ENCODE measurements around the gene SGO2.
"Not testable (repeated sequence)": the region's sequence is repeated elsewhere in the genome, so short reads cannot be mapped to it uniquely, and the experiment has no call there.

Gene SGO2

GRCh38 chr2:200523158-200523557, 2.8 kb upstream of the SGO2 start:
- DNase-seq = no peak

DNA sequence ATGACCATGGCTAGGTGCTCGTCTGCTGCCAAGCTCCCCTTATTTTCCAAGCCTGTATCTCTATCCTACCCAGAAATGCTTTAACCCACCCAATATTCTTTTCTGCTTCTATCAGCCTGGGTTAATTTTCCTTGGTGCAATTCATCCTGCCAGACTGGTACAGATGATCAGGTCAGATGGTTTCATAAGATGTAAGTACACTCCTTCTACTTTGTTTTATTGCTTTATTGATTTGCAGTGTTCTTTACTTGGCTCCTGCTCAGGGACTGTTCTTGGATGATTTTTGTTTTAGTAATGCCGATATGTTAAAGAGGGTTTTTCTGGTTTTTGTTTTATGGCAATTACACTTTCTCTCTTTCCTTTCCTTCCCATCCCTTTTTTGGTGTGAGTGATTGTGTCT, 2.4 kb upstream of the SGO2 start:
- DNase-seq = no peak

DNA sequence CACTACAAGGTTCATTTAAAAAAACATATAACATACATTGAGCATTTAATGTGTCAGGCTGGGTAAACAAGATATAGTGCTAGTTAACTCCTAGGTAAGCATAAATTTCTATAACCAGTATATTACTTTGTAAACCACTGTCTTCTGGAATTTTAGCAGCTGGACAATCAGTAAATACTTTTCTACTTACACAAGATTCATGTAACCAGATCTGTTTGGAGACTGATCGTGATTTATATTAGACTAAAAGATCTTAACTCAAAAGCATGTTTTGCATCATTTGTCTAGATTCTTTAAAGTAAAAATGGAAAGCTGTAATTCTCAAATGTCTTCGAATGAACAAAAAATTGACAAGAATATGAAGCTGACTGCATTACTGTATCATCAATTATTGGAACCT, 941 bp upstream of the SGO2 start:
- DNase-seq = no peak

GRCh38 chr2:200525551-200525881, 491 bp upstream of the SGO2 start:
- DNase-seq = no peak

GRCh38 chr2:200528228-200528627, 2.2 kb downstream of the SGO2 start:
- DNase-seq = no peak

- no peak for DNase-seq
These were observed 7.7 kb downstream of the SGO2 start for GRCh38 chr2:200533754-200534153.

DNA sequence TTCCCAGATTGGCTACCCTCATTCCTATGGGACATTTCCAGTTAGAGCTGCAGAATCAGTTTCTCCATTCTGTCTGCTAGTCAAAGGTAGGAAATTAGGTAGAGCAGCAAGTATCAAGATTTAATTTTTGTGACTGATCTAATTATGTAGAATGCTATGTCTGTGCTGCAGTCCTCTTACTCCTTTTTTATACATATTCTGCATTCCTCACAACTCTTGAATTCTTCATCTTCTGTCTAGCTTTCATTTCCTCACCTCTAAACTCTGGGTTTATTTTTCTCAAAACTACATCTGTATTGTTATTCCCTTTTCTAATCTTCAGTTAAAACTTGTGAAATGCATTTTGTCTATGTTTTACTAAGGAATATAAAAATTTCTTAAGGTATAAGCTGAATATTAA, 8.6 kb downstream of the SGO2 start:
- no peak for DNase-seq

GRCh38 chr2:200538139-200538538, 12.1 kb downstream of the SGO2 start:
- no peak for DNase-seq

DNA sequence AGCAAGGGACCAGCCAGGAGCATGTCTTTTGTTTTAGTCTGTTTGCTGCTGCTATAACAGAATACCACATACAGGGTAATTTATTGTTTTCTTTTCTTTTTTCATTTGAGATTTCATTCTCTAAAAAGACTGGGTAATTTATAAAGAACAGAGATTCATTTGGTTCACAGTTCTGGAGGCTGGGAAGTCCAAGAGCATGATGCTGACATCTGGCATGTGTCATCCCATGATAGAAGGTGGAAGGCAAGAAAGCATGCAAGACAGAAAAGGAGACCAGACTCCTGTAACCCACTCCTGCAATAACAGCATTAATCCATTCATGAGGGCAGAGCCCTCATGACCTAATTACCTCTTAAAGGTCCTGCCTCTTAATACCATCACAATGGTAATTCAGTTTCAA, 14.8 kb downstream of the SGO2 start:
- DNase-seq = no peak

- DNase-seq = not testable (repeated sequence)
These were observed 40.6 kb downstream of the SGO2 start for GRCh38 chr2:200566596-200566995.

- no peak for DNase-seq
These were observed 41.9 kb downstream of the SGO2 start for GRCh38 chr2:200567932-200568331.

- DNase-seq = peak; percentile 22
These were observed 50.0 kb downstream of the SGO2 start for GRCh38 chr2:200575957-200576356.

- DNase-seq = no peak
These were observed 51.0 kb downstream of the SGO2 start for GRCh38 chr2:200577027-200577426.

DNA sequence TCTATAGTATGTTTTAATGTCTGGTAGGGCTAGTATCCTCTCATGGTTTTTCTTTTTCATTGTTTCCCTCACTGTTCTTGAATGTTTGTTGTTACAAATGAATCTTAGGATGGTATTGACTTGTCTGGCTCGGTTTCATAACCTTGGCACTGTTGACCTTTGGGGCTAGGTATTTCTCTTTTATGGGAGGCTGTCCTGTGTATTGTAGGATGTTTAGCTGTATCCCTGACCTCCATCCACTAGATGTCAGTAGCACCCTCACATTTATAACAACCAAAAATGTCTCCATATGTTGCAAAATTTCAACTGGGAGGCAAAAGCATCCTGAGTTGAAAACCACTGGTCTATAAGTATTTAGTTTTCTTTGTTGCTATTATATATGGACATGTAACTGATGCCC, 52.8 kb downstream of the SGO2 start:
- peak; percentile 18 for DNase-seq

DNA sequence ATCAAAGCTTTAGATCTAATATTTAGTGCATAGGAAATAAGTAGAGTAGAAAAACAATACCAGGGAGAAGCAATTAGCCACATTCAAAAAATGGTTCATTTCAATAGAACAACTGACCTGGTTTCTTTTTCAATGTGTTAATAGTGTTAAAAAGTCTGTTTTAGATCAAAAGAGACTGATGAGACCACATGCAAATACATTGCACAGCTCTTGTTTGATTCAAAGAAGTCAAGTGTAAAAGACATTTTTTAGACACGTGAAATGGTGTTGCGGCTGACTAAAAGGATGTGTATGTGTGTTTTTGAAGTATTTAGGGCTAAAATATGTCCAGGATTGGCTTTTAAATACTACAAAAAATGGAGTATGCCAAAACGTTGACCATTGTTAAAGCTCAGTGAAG, 58.6 kb downstream of the SGO2 start:
- DNase-seq = no peak

- DNase-seq = no peak
These were observed 59.3 kb downstream of the SGO2 start for GRCh38 chr2:200585340-200585729.

DNA sequence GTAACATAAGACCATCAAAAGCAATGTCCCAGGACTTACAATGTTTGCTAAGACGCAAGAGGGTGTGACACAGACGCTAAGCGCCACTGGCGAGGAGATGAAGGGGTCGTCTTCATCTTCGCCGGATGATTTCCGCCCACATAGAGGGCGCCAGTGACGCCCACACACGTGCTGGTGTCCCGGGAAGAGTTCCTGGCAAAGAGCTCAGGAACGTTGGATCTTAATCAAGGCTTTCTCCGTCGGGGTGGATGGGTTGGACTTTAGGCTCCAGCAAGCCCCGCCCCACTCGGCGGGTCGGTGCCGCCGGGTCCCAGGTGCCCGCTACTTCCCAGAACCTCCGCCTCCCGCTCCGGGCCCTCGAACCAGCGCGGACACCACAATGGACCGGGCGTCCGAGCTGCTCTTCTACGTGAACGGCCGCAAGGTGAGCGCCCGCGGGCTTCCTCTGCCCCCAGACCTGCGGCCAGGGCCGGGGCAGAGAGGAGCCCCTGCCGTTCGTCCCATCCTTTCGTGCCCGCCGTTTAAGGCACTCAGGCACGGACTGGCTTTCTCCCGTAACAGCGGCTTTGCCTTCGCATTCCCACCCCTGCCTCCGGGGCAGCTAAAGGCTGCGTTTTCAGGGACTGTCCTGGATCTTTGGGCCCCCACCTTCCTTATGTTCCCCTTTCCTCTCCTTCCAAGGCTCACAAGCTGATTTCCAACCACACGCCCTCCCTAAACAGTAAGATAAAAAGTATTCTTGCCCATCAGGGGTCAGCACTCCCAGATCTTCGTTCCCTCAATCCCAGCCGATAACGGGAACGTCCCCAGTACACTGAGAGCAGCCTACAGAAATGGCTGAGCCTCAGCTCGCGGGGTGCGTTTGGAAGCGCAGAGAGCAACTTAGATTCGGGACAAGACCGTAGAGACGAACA, 60.0 kb downstream of the SGO2 start, which contains the start of gene AOX1:
TSS of gene AOX1 (plus strand) at position 285 of the 914 bp plus-strand sequence. CDS start at position 380, 95 bp downstream.
- peak; percentile 5 for DNase-seq

GRCh38 chr2:200586644-200586975, 60.6 kb downstream of the SGO2 start:
- no peak for DNase-seq

DNA sequence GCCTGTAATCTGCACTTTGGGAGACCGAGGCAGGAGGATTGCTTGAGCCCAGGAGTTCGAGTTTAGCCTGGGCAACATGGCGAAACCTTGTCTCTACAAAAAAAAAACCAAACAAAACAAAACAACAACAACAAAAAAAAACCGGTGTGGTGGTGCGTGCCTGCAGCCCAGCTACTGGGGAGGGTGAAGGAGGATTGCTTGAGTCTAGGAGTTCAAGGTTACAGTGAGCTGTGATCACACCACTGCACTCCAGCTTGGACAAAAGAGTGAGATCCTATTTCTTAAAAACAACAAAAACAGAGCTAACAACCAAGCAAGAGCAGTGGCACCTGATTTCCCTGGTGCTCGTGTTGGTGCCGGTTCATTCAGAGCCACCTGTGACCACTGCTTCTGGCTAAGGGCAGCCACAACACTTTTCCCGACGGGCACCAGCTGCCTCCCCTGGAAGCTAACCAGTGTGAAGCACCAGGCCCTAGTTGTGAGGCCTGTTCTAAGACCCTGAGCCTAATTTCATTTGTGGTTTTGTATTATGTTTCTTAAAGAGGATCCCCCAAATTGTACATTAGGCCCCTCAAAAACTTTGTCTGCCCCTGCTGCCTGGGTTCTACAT, 61.1 kb downstream of the SGO2 start:
- no peak for DNase-seq

DNA sequence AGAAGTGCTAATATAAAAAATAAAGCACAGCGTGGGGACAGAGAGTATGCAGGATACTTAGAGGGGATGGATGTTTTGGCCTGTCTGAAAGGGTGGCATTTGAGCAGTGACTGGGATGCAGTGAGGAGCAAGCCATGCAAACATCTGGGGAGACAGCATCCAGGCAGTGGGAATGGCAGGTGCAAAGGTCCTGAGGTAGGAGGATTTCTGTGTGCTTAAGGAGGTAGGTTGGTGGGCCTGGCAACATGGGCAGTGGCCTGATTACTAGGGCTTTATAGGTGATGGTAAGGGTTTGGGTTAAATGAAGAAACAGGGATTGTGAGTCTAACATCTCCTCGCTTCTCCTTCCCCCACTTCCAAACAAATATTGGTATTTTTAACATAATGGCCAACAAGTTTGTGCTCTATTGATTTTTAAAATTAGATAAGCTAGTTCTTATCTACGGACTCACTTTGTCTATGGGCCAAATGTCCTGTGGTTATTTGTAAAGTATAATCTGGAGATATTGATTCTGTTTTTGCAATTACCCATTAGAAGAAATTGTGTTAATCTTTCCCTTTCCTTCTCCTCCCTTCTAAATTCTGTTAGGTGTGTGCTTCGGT, 62.2 kb downstream of the SGO2 start:
- DNase-seq = no peak

DNA sequence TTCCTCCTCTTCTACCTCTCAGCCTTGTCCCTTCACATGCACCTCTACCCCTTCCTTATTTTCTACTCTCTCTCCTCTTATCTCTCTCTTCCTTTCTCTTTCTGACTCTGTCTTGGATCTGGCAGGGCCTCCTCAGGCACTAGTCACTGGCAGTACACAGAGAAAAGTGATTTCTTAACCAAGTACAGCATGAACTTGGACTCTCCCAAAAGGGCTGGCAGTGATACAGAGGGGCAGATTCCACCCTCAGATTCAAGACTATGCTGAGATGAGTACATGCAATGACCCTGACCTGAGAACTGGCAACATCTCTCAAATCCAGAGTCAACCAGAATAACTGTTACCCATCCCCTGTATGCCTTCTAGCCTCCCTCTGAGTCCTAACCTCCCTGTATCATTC, 64.1 kb downstream of the SGO2 start:
- no peak for DNase-seq

DNA sequence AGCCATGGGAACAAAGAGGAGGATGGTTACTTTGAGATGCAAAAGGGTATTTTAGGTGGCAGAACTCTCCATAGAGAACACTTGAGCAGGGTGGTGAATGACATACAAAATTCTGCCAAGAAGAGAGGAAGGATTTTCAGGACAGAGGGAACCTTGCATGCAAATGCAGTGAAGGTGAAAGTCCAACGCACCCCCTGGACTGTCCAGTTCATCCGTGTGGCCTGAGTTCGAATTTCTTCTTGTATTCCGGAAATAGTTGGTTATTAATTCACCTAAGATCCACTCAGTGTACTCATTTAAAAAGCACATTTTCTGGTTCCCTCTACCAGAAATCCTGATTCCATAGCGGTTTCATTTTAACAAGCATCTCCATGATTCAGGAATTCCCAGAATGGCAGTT, 65.3 kb downstream of the SGO2 start:
- no peak for DNase-seq

DNA sequence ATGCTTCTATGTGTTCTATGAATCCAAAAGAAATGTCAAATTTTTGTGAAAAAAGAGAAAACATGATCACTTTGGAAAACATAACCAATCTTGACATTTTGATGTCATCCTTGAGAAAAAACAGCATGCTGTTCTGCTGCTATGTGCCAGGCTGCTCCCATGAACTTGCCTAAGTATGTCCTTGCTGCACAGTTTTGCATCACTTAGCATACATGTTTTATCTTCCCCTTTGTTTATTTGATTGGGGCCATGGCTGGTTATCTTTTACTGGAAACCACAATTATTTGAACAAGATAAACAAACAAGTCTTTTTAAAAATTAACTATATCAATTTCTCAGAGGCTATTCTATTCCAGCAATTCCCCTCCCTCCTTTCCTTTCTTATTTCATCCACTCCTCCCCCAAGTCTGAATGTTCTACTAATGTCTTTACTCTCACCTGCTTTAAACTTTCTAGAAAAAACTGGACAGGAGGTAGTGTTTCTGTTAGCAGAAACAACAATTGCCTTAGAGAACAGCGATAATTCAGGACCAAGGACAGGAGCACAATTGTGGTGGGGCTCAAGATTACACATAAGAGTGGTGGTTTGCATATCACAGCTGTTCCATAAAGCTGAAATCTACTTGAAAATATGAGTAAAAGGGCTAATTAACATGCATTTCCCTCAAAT, 66.5 kb downstream of the SGO2 start:
- no peak for DNase-seq

- no peak for DNase-seq
These were observed 67.9 kb downstream of the SGO2 start for GRCh38 chr2:200593905-200594304.

Data from CD4-positive, alpha-beta T cell treated with Interleukin-12 subunit alpha and Interleukin-12 subunit beta, for 1 hour (primary cell).